ENCODE data around the gene NPY1R.

NPY1R gene

GRCh38 chr4:163332526-163333406 is at the start of gene NPY1R:
TSS of gene NPY1R (minus strand) at chr4:163332596. CDS start at chr4:163326554, 6,042 bp downstream.
- FAIRE-seq (peak; percentile 54), DNase-seq (ENCODE audit: extremely low spot score, insufficient read length, low read depth) (peak; percentile 23)

- no peak for FAIRE-seq
Measured at GRCh38 chr4:163380703-163381102, 48.3 kb upstream of the NPY1R start.

GRCh38 chr4:163378661-163379060 is 46.3 kb upstream of the NPY1R start:
- FAIRE-seq: no peak
- DNase-seq (ENCODE audit: extremely low spot score, insufficient read length, low read depth): no peak

More at GRCh38 chr4:163380703-163381102, 48.3 kb upstream of the NPY1R start:
- no peak for DNase-seq (ENCODE audit: extremely low spot score, insufficient read length, low read depth)

- FAIRE-seq: no peak
Measured at GRCh38 chr4:163372029-163372428, 39.6 kb upstream of the NPY1R start.

GRCh38 chr4:163367651-163368050 is 35.3 kb upstream of the NPY1R start:
- DNase-seq (ENCODE audit: extremely low spot score, insufficient read length, low read depth) (no peak), FAIRE-seq (no peak)

More at GRCh38 chr4:163372029-163372428, 39.6 kb upstream of the NPY1R start:
- DNase-seq (ENCODE audit: extremely low spot score, insufficient read length, low read depth): no peak

GRCh38 chr4:163356104-163356503 is 23.7 kb upstream of the NPY1R start:
- no peak for FAIRE-seq
- no peak for DNase-seq (ENCODE audit: extremely low spot score, insufficient read length, low read depth)

GRCh38 chr4:163353054-163353453 is 20.7 kb upstream of the NPY1R start:
- FAIRE-seq: no peak
- no peak for DNase-seq (ENCODE audit: extremely low spot score, insufficient read length, low read depth)

- FAIRE-seq (no peak), DNase-seq (ENCODE audit: extremely low spot score, insufficient read length, low read depth) (no peak)
Measured at GRCh38 chr4:163350672-163351071, 18.3 kb upstream of the NPY1R start.

- DNase-seq (ENCODE audit: extremely low spot score, insufficient read length, low read depth): no peak
- FAIRE-seq: no peak
Measured at GRCh38 chr4:163344147-163345125, 12.0 kb upstream of the NPY1R start.

GRCh38 chr4:163343604-163344146 is 11.3 kb upstream of the NPY1R start, which contains the start of gene NPY5R:
TSS of gene NPY5R (plus strand) at chr4:163343892. CDS start at chr4:163350274, 6,382 bp downstream.
- no peak for DNase-seq (ENCODE audit: extremely low spot score, insufficient read length, low read depth)
- no peak for FAIRE-seq

- FAIRE-seq (no peak), DNase-seq (ENCODE audit: extremely low spot score, insufficient read length, low read depth) (no peak)
Measured at GRCh38 chr4:163335384-163335783, 3.0 kb upstream of the NPY1R start.

GRCh38 chr4:163331629-163332376 is 593 bp downstream of the NPY1R start:
- no peak for DNase-seq (ENCODE audit: extremely low spot score, insufficient read length, low read depth)
- FAIRE-seq: no peak

- FAIRE-seq: no peak
Measured at GRCh38 chr4:163330916-163331628, 1.3 kb downstream of the NPY1R start.

GRCh38 chr4:163317110-163317509 is 15.3 kb downstream of the NPY1R start:
- FAIRE-seq: no peak
- no peak for DNase-seq (ENCODE audit: extremely low spot score, insufficient read length, low read depth)

More at GRCh38 chr4:163330916-163331628, 1.3 kb downstream of the NPY1R start:
- DNase-seq (ENCODE audit: extremely low spot score, insufficient read length, low read depth): no peak

- FAIRE-seq: no peak
- DNase-seq (ENCODE audit: extremely low spot score, insufficient read length, low read depth): no peak
Measured at GRCh38 chr4:163309466-163309865, 22.9 kb downstream of the NPY1R start.

- FAIRE-seq: no peak
Measured at GRCh38 chr4:163303069-163303468, 29.3 kb downstream of the NPY1R start.

GRCh38 chr4:163300445-163300844 is 32.0 kb downstream of the NPY1R start:
- no peak for DNase-seq (ENCODE audit: extremely low spot score, insufficient read length, low read depth)
- no peak for FAIRE-seq

More at GRCh38 chr4:163303069-163303468, 29.3 kb downstream of the NPY1R start:
- no peak for DNase-seq (ENCODE audit: extremely low spot score, insufficient read length, low read depth)

- DNase-seq (ENCODE audit: extremely low spot score, insufficient read length, low read depth): no peak
- no peak for FAIRE-seq
Measured at GRCh38 chr4:163295138-163295537, 37.3 kb downstream of the NPY1R start.

- no peak for FAIRE-seq
- no peak for DNase-seq (ENCODE audit: extremely low spot score, insufficient read length, low read depth)
Measured at GRCh38 chr4:163284304-163284703, 48.1 kb downstream of the NPY1R start.

Measured in GM18507 (cell line).